Breast epithelium (tissue), 3 donors: ENCODE measurements around the gene METAP2.

Experiments used
- CTCF ChIP-seq, 3 donors: fragments of 450-650 bp; IDR thresholded peaks; one replicate each; pipeline ENCODE4 v1.5.1; 2016 to 2017; ENCODE audit warnings: antibody characterized with exemption in 3 of 3, mild to moderate bottlenecking in 3 of 3, moderate library complexity in 3 of 3
- POLR2A ChIP-seq: fragments of 450-650 bp; IDR thresholded peaks from one replicate; pipeline ENCODE4 v1.6.1; 2016; ENCODE audit warnings: antibody characterized with exemption, mild to moderate bottlenecking, moderate library complexity
- POLR2AphosphoS5 ChIP-seq, 3 donors: sonication (generic); formaldehyde crosslinking; IDR thresholded peaks; one replicate each; pipeline ENCODE4 v1.6.1; 2017; ENCODE audit warnings: antibody characterized with exemption in 3 of 3

GRCh38 chr12:95520816-95521215, 46.9 kb downstream of the METAP2 start:
- TF ChIP-seq POLR2A (no peak), POLR2AphosphoS5 (IDR thresholded peaks at IDR 0.05) (no peak), CTCF (IDR thresholded peaks at IDR 0.05) (no peak)
